HEK293T (cell line): ENCODE measurements around the gene NAA25.

Experiments
- ARNT ChIP-seq: fragments of 450-650 bp; IDR thresholded peaks from 2 replicates; pipeline ENCODE4 v1.6.1; 2017; ENCODE audit warnings: mild to moderate bottlenecking
- BHLHE40 ChIP-seq: fragments of 450-650 bp; IDR thresholded peaks from 2 replicates; pipeline ENCODE4 v1.6.1; 2016; ENCODE audit warnings: mild to moderate bottlenecking, moderate library complexity, borderline replicate concordance
- ELF4 ChIP-seq: fragments of 450-650 bp; IDR thresholded peaks from 2 replicates; pipeline ENCODE4 v1.6.1; 2017; ENCODE audit warnings: antibody characterized with exemption
- FOXA1 ChIP-seq: fragments of 450-650 bp; IDR thresholded peaks from 2 replicates; pipeline ENCODE4 v1.6.1; 2016; ENCODE audit warnings: mild to moderate bottlenecking
- FOXK2 ChIP-seq: fragments of 450-650 bp; IDR thresholded peaks from 2 replicates; pipeline ENCODE4 v1.6.1; 2016; ENCODE audit warnings: mild to moderate bottlenecking
- FOXM1 ChIP-seq: fragments of 450-650 bp; IDR thresholded peaks from 2 replicates; pipeline ENCODE4 v1.6.1; 2017; ENCODE audit warnings: mild to moderate bottlenecking, borderline replicate concordance
- HDGF ChIP-seq: fragments of 450-650 bp; IDR thresholded peaks from 2 replicates; pipeline ENCODE4 v1.6.1; 2017; ENCODE audit warnings: antibody characterized with exemption, borderline replicate concordance
- LEF1 ChIP-seq: fragments of 450-650 bp; IDR thresholded peaks from 2 replicates; pipeline ENCODE4 v1.6.1; 2017; ENCODE audit warnings: mild to moderate bottlenecking, borderline replicate concordance
- NFRKB ChIP-seq: fragments of 450-650 bp; IDR thresholded peaks from 2 replicates; pipeline ENCODE4 v1.6.1; 2016; ENCODE audit warnings: mild to moderate bottlenecking, moderate library complexity
- SP1 ChIP-seq: fragments of 450-650 bp; IDR thresholded peaks from 2 replicates; pipeline ENCODE4 v1.6.1; 2017
- TARDBP ChIP-seq: fragments of 450-650 bp; IDR thresholded peaks from 2 replicates; pipeline ENCODE4 v1.6.1; 2016
- ZNF384 ChIP-seq: fragments of 450-650 bp; IDR thresholded peaks from 2 replicates; pipeline ENCODE4 v1.6.1; 2016
- TF ChIP-seq, protein P1 (sequence below): fragments of 450-650 bp; IDR thresholded peaks from 2 replicates; pipeline ENCODE4 v1.6.1; 2016

- TF ChIP-seq HDGF (no peak), FOXA1 (no peak), ARNT (no peak), NFRKB (no peak), LEF1 (no peak), SP1 (no peak), TARDBP (no peak), FOXK2 (no peak), FOXM1 (no peak), ELF4 (no peak), BHLHE40 (no peak), ZNF384 (no peak)
- TF ChIP-seq, protein P1, sequence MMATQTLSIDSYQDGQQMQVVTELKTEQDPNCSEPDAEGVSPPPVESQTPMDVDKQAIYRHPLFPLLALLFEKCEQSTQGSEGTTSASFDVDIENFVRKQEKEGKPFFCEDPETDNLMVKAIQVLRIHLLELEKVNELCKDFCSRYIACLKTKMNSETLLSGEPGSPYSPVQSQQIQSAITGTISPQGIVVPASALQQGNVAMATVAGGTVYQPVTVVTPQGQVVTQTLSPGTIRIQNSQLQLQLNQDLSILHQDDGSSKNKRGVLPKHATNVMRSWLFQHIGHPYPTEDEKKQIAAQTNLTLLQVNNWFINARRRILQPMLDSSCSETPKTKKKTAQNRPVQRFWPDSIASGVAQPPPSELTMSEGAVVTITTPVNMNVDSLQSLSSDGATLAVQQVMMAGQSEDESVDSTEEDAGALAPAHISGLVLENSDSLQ, result no peak
These were observed 23.1 kb upstream of the NAA25 start for GRCh38 chr12:112131686-112132085.
